Measurements from ENCODE around the gene VSNL1. TPM values are rescaled to one million over a fixed set of nuclear protein-coding genes. Genes with fewer than 3 reads are reported as not detected.
"Not testable (repeated sequence)": the region's sequence is repeated elsewhere in the genome, so short reads cannot be mapped to it uniquely, and the experiment has no call there.

VSNL1 gene
- total and polyA plus RNA-seq, 7 donors = 0.27 to 5.1 (median 1.1) TPM; not detected in 2

DNA sequence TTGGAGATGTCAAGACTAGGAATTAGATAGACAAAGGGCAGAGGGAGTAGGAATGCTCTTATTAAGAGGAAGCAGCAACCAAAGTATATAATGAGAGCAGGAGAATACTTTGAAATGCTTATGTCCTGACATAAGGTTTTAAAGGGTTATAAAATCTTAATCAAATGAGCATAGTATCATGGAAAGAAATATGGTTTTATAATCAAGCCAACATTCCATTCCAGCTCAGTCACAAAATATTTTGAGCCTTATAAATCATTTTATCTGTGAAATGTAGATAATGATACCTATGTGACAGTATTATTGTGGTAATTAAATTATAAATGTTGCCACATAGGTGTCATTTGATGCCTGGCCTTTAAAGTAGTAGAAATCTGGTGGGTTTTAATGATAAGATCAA lies 17.6 kb downstream of the VSNL1 start:
- H3K9me3 ChIP-seq = no peaks in the 10 kb centered on the region
- no peaks in the 10 kb centered on the region for H3K4me1 ChIP-seq
- H3K4me3 ChIP-seq = no peak overlapping the region
- H3K27me3 ChIP-seq = no peaks in the 10 kb centered on the region
- no peak overlapping the region for H3K27ac ChIP-seq
- DNase-seq = no peak
- intact Hi-C loops (cut with DNase I) = no loop called here
- TF ChIP-seq POLR2AphosphoS5 (IDR thresholded peaks at IDR 0.05) (no peak), EP300 (IDR thresholded peaks at IDR 0.05) (no peak), CTCF (IDR thresholded peaks at IDR 0.05) (no peak)
- no peaks in the 10 kb centered on the region for H3K36me3 ChIP-seq

GRCh38 chr2:17558878-17559277 lies 18.4 kb downstream of the VSNL1 start:
- no peaks in the 10 kb centered on the region for H3K36me3 ChIP-seq
- no peaks in the 10 kb centered on the region for H3K4me1 ChIP-seq
- intact Hi-C loops (cut with DNase I) = no loop called here
- no peaks in the 10 kb centered on the region for H3K9me3 ChIP-seq
- no peak overlapping the region for H3K4me3 ChIP-seq
- WGBS, 2 donors = 93 to 96% methylated on average over 3 of the region's 3 CpGs
- no peaks in the 10 kb centered on the region for H3K27me3 ChIP-seq
- H3K27ac ChIP-seq = no peak overlapping the region
- TF ChIP-seq EP300 (IDR thresholded peaks at IDR 0.05) = no peak
- no peak for TF ChIP-seq POLR2A (IDR thresholded peaks at IDR 0.05)
- no peak for TF ChIP-seq CTCF (IDR thresholded peaks at IDR 0.05)
- TF ChIP-seq POLR2AphosphoS5 (IDR thresholded peaks at IDR 0.05) = no peak
- DNase-seq = no peak

- 90 to 94% methylated on average over 3 of the region's 3 CpGs for WGBS, 2 donors
- H3K4me1 ChIP-seq; intact Hi-C loops (cut with DNase I); H3K27ac ChIP-seq; H3K9me3 ChIP-seq; DNase-seq; H3K27me3 ChIP-seq; H3K36me3 ChIP-seq; H3K4me3 ChIP-seq: not testable (repeated sequence)
Observed at GRCh38 chr2:17565726-17566125, 25.2 kb downstream of the VSNL1 start.

DNA sequence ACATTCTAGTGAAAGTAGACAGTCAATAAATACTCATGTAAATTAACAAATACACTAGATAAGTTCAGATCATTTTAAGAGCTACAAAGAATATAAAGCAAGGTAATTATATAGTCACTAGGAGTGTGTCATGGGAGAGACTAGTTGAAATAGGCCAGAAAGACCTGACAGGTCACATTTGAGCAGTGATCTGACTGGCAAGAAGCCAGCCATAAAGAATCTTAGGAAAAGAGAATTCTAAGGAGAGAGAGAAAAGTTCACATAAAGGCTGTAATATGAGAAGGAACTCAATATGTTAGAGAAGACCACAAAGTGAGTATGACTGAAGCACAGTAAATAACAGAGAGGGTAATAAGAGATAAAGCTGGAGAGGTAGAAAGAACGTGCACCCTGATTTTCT lies 31.2 kb downstream of the VSNL1 start:
- no peaks in the 10 kb centered on the region for H3K9me3 ChIP-seq
- 46 to 57% methylated on average over 1 of the region's 1 CpG for WGBS, 2 donors
- no peak overlapping the region for H3K4me3 ChIP-seq
- TF ChIP-seq EP300 (IDR thresholded peaks at IDR 0.05) (no peak), POLR2AphosphoS5 (IDR thresholded peaks at IDR 0.05) (no peak), POLR2A (IDR thresholded peaks at IDR 0.05) (no peak), CTCF (IDR thresholded peaks at IDR 0.05) (no peak)
- no peak for DNase-seq
- no peaks in the 10 kb centered on the region for H3K36me3 ChIP-seq
- no peaks in the 10 kb centered on the region for H3K27me3 ChIP-seq
- H3K4me1 ChIP-seq = no peaks in the 10 kb centered on the region
- intact Hi-C loops (cut with DNase I) = no loop called here
- H3K27ac ChIP-seq = no peak overlapping the region

- Histone ChIP-seq H3K9me3 (no peaks in the 10 kb centered on the region), H3K4me1 (no peaks in the 10 kb centered on the region), H3K36me3 (no peaks in the 10 kb centered on the region), H3K27ac (no peak overlapping the region), H3K4me3 (no peak overlapping the region), H3K27me3 (no peaks in the 10 kb centered on the region)
- TF ChIP-seq CTCF (IDR thresholded peaks at IDR 0.05) (no peak), POLR2AphosphoS5 (IDR thresholded peaks at IDR 0.05) (no peak)
- intact Hi-C loops (cut with DNase I) = no loop called here
- 88 to 91% methylated on average over 3 of the region's 3 CpGs for WGBS, 2 donors
- DNase-seq = no peak
Observed at GRCh38 chr2:17573085-17573803, 32.7 kb downstream of the VSNL1 start.
